G401 (cell line): Measurements from ENCODE around the gene RHEB. TPM values are rescaled to one million over a fixed set of nuclear protein-coding genes. Genes with fewer than 3 reads are reported as not detected.

Experiments used
- DNase-seq: peaks from one replicate; pipeline ENCODE4 v3.0.0-alpha.2; 2015; ENCODE audit warnings: low spot score
- in situ Hi-C: cut with HindIII; loops from 2 replicates; pipeline ENCODE4 v1.10.0; 2016; ENCODE audit warnings: low sequenced_read_pairs, mixed read lengths
- total RNA-seq: library from RNA; depleted of rRNA; stranded (reverse); fragments of >200 nt; shearing (Covaris generic); gene quantifications from 2 replicates; pipeline ENCODE4 v1.2.3, GENCODE V29; 2014

RHEB gene
- total RNA-seq, 1 experiment from 2014 or later, result 156 TPM

DNA sequence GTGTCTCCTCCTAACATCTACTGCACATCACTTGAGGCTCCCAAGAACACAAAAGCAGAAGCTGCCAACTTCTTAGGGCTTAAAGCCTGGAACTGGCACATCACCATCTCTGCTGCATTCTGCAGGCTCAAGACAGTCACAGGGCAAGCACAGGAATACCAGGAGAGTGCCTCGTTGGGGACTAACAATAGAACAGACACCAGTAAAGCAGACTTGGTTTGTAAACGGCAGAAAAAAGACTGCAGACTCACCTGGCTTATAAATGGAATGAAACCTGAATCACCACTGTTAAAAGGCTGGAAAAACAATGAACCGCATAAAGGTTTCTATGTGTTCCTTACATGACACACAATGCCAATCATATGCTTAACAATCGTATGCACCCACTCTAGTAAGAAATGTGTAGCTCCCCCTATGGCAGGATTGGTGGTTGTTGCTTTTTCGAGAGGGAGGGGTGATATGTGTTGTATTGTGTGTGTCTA is 12.8 kb downstream of the RHEB start:
- peak; percentile 46 for DNase-seq
- in situ Hi-C loops, result no loop called here

DNA sequence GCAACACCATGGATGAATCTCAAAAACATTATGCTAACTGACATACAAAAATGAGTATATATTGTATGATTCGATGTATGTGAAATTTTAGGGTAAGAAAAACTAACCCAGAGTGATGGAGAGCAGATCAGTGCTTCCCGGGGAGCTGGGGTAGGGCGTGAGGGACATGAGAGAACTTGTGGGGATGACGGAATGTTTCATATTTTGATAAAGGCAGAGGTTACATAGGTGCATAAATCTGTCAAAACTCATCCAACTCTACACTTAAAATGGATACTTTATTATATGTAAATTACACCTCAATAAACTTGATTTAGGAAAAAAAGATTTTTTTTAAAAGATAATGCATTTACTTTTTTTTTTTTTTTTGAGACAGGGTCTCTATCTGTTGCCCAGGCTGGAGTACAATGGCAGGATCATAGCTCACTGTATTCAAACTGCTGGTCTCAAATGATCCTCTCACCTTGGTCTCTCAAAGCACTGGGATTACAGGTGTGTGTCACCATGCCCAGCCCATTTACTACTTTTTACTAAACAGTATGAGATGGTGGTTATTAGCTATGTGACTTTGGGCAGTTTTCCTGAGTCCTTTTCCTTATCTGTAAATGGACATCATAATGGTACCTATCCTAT is 13.7 kb downstream of the RHEB start:
- in situ Hi-C loops, result no loop called here
- no peak for DNase-seq

DNA sequence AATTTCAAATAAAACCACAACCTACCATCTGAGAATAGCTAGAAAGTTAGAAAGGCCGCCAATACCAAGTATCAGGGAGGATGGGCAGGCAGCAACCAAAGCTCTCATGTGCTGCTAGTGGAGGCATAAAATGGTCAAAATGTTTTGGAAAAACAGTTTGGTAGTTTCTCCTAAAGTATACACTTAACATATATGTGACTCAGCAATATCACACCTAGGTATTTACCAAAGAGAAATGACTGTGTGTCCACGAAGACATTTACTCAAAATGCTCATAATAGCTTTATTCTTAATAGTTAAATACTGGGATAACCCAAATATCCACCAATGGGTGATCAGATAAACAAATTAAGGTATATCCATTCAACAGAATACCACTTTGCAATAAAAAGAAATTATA is 14.3 kb downstream of the RHEB start:
- in situ Hi-C loops, result no loop called here
- no peak for DNase-seq

DNA sequence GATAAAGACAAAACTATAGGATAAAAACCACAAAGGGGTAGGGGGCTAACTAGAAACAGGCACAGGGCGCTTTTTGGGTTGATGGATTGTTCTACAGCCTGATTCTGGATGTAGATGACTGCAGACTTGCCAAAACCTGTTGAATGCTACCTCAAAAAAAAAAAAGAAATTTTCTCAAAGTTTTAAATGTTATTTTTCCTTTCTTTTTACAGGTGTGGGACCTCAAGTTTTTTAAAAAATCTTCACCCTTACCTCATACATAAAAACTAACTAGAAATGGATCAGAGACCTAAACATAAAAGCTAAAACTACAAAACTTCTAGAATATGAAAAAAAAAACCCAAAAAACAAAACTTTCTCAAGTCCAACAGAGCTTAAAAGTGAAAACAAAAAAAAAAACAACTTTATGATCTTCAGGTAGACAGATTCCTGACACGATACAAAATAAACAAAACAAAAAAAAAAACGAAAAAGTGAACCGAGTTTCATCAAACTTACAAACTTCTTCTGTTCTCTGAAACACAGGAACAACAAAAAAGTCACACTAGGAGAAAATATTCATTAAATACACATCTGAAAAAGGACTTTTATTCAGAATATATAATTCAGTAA is 14.9 kb downstream of the RHEB start:
- in situ Hi-C loops, result no loop called here

DNA sequence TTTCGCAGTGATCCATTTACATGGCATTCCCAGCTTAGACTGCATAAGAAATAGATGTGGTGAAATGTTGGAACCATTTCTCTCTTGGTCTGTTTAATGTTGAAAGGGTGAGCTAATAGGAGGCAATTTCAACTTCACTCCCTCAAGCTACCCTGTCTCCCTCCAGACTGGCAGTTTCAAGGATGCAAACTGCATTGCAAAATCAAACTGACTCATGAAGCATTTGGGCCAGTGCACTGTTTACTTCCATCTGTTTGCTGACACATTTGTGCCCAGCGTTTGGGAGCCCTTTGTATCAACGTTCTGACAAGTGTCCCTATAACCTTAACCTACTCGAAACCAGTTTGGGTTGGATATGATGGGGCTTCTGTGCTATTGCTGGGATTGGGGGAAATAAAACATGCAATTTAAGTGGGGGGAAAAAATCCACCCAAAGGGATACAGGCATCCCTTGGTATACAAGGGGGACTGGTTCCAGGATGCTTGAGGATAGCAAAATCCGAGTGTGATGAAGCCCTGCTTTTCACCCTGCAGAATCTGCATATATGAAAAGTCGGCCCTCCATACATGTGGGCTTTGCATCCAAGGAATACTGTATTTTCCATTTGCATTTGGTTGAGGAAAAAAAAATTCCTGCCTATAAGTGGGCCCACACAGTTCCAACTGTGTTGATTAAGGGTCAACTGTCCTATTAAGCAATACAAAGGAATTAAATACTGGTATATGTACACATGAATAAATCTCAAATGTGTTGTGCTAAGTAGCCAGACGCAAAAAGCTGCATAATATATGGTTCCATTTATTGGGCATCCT is 15.6 kb downstream of the RHEB start:
- DNase-seq, result peak; percentile 33
- in situ Hi-C loops, result no loop called here

More for the DNA sequence above, 14.9 kb downstream of the RHEB start:
- DNase-seq, result no peak

DNA sequence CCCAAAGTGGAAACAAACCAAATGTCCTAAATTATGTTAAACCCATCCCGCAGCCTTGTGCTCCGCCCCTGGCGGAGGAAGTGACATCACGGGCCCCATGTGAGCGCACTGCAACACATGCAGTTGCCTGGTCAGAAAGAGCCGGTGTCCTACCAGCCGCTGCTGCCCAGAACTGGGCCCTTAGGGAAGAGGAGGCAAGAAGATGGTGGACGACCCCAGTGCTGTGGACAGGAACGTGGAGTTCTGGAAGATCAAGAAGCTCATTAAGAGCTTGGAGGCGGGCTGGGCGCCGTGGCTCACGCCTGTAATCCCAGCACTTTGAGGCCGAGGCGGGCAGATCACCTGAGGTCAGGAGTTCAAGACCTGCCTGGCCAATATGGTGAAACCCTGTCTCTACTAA is 18.0 kb downstream of the RHEB start:
- no peak for DNase-seq
- in situ Hi-C loops, result no loop called here

DNA sequence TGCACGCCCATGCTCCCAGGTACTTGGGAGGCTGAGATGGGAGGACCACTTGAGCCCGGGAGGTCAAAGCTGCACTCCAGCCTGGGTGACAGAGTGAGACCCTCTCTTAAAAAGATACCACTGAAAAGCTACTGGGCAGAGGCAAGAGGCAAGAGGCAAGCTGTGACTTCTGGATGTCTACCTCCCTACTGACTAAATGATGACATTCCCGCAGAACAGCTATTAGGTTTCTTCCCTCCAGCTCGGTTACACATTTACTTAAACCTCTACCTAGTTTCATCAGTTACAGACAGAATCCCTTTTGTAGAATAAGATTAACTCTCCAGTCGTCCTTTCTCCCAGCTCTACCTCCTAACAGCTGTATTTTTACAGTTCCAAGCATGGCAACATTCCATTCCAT is 21.2 kb downstream of the RHEB start:
- DNase-seq, result no peak
- in situ Hi-C loops, result no loop called here

DNA sequence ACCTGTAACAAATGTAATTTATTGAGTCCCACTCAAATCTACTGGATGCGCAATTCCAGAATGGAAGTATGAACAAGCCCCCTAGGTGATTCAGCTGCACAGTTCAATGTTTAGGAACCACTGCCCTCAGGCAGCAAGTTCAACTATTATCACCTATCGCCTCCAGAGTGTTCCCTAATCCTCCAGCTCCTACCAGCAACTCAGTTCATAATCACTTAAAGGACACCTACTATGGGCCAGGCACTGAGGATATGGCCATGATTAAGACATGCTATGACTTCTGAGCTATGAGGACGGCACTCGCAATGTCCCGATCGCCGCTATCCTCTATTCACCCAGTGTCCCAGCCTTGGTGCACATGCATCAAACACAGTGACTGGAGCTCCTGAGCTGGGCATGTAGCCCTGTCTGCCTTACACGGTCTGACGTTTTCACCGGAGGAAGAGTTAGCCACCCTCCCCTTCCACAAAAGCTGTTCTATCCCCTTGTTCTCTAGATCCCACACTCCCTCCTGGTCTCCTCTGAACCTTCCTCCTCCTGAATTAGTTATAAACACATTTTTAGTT is 22.3 kb downstream of the RHEB start:
- DNase-seq, result no peak
- in situ Hi-C loops, result no loop called here

DNA sequence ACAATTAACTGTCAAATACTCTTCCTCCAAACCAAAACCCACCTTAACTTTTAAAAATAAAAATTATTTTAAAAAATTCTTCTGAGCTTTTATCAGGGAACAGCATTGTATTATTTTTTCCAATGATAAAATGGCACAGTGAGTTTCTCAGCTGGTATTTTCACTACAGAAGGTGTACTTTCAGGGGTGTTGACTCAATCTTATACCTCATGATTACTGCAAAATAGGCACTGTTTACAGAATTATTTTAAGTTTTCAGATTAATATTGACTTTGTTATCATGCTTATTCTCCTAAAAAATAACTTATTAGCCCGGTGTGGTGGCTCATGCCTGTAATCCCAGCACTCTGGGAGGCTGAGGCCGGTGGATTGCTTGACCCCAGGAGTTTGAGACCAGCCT is 24.3 kb downstream of the RHEB start:
- no peak for DNase-seq
- in situ Hi-C loops, result no loop called here

DNA sequence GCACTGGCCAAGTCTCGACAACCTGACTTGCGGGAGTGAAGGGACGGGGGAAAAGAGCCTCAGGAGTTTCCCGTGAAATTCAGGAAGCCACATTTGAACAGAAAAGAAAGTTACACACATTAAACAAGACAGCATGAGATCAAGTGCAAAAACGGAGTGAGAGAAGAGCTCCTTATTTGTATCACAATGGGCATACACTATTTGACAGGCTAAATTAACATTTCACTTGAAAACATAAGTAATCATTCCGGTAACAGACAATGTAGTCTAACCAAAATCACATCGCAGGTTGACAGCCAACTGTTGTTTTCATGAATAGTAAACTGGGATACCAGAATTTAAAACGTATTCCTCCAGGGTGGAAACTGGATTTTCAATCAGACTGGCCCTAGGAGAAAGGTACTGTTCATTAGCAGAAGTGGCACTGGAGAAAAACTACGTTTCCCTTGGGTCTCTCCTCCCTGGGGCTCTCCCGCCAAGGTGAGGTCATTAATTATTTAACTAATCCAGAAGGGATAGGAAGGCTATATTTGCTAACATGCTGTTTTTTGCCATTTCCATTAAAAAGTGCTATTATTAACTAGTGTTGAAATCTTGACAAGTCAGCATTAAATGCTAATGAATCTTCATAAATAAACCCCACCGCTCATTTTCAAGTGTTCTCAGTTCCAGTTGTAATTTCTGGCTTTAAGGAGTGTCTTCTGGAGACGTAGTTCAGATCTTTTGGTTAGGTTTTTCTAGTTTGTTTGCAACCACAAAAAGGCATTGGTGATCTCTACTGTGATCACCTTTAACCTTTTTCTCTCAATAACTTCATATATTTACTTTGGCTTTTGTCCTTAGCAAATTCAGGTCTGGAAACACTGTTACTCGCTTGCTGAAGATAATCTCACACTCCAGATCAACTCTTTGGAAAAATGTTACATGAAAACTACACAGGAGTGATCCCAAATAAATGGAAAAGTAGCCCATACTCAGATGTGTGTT is 25.1 kb downstream of the RHEB start:
- in situ Hi-C loops, result no loop called here
- DNase-seq, result no peak

DNA sequence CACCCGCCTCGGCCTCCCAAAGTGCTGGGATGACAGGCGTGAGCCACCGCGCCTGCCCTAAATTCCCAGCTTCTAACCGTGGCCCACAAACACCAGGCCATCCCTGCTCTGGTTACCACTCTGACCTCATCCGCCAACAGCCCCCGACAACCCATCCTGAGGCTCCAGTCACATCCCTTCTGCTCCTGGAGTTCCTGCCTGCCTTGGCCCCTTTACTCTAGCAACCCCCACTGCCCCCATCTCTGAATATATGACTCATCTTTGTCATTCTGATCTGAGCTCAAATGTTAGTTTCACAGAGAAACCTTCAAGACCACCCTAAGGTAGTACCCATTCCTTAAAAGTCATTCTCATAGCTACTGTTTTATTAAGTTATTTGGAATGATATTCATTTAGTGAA is 26.6 kb downstream of the RHEB start:
- no peak for DNase-seq
- in situ Hi-C loops, result no loop called here

DNA sequence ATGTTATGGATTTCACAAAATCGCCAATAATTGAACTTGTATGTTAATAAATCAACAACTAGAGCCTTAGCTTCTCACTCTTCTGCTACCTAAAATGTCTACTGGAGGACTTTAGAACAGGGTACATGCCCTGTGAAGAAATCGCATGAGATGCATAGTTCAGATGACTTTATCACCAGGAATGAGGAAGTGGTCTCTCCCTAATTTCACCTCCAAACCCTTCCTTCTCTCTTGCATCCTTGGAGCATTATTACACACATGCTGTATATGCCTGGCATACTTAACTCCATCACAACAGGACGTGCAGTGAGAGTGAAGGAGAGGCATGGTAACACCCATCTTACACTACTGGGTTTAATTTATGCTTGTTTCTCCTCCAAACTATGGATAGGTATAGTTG is 27.8 kb downstream of the RHEB start:
- in situ Hi-C loops, result no loop called here
- no peak for DNase-seq

DNA sequence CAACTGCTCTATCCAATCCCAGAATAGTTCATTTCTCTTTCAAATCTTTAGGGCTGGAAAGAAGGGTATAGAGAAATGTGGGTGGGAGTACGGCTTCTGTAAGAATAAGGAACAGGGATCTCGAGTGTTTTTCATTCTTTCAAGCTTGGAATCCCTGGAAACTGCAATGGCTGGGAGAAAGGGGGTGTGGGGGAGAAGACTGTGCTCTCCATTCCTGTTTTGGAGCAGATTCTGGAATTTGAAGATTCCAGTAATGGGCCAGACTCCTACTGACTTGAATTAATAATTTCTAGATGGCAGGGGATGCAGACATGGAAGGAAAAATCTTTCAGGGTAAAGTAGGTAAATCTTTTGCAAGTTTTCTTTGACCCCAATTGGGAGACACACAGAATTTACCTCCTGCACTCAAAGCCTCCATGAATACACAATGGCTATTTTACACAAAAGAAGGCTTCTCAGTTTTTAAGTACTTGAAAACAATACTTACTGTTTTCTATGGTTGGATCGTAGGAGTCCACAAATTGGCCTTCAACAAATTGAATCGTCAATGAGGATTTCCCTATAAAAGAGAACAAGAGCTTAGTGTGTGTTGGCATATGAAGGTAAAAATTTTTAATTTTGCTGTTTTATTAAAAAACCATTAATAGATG is 29.1 kb downstream of the RHEB start:
- in situ Hi-C loops, result no loop called here
- no peak for DNase-seq

DNA sequence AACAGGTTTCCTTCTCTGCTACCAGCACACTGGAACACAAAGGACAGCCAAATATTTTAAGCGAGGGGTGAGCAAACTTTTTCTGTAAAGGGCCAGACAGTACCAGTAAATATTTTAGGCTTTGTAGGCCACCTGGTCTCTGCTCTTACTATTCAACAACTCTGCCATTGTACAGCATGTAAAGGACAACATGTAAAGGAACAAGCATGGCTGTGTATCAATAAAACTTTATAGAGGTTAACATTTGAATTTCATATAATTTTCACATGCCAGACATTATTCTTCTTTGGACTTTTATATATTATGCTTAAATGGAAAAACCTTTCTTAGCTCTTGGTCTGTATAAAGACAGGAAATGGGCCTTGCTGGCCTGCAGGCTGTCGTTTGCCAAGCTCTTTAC is 30.2 kb downstream of the RHEB start:
- in situ Hi-C loops, result no loop called here
- DNase-seq, result no peak

DNA sequence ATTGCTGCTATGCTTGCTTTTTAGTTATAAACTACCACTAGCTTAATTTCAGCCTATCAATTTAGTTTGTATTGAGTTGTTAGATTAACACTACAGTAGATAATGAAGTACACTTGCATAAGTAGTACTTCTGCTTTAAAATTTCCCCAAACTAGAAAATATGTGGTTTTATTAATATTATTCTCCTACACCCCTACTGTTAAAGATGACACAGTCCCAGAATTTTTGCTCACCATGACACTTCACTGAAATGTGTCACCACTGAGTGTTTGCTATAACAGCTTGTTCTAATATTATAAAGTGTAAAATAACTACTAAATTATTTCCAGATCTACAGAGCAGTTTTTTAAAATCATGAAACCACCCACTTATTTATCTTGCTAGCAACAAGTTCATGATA is 31.6 kb downstream of the RHEB start:
- no peak for DNase-seq
- in situ Hi-C loops, result no loop called here

DNA sequence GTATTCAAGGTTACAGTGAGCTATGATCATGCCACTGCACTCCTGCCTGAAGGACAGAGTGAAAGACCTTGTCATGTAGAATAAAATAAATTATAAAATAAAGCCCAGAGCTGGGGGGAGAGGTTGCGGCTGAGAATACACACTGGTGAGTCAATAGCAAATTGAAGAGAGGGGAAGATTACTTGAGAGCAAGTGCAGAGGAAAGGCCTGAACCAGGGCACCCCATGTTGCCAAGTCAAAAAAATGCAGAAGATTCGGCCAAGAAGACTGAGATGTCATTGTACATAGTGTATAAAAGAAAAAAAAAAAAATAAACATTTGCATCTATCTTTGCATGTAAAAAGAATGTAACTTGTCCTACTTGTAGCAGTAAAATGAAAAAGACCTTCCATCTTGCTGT is 32.5 kb downstream of the RHEB start:
- in situ Hi-C loops, result no loop called here
- DNase-seq, result no peak

DNA sequence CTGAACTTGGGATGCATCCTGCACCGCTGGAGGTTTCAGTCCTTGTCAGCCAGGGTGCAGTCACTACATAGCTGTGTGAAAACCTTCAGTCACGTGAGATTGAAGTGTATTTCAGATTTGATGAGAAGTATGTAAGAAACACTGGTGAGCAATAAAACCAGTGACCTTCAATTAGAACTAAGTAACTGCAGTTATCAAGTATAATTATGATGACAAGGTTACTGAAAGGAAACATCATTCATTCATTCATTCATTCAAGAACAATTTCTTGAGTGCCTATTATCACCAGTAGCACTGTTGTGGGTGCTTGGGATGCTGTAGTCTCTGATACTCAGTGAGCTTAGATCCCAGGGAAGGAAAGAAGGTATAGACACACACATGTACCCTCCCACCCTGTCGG is 33.6 kb downstream of the RHEB start:
- no peak for DNase-seq
- in situ Hi-C loops, result no loop called here

DNA sequence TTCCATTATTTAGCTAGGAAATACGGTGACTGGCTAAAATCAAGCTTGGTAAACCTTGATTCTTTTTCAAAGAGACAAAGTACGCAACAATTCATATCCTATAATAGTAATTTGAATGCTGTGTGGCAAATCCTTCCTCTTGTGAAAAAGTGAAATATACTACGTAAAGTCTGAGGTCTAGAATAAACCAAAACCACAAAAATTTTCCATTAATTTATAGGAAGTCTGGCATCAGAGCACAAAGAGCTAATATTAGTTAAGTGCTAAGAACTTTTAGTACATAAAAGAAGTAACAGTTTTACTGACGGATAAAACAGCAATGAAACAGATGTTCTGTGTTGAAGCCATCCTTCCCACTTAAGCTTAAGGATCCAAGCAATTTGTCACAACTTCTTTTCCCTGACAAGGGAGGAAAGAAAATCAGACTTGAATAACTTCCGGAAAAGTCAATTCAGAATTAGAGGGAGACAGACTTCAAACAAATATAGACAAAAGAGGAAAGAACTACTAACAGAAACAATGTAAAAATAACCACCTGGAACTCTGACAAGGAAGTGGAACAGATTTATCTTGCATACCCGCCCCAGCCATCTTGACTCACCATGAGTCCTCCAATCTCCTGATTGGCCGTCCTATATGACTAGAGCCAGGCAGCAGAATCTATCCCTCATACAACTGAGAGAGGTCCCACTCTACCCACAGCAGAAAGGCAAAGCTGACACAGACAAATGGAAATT is 34.6 kb downstream of the RHEB start:
- DNase-seq, result no peak
- in situ Hi-C loops, result no loop called here
